H1 (cell line): ENCODE measurements around the gene C22orf39. TPM values are rescaled to one million over a fixed set of nuclear protein-coding genes. Genes with fewer than 3 reads are reported as not detected.

Experiments
- CBX8 ChIP-seq: fragments of 300-800, 300-1000 bp; sonication (generic); IDR thresholded peaks from 2 replicates; pipeline ENCODE4 v1.7.1; 2016; ENCODE audit warnings: low read depth, low read length, borderline replicate concordance
- SUZ12 ChIP-seq: fragments of 200-600 bp; sonication (generic); IDR thresholded peaks from 2 replicates; pipeline ENCODE4 v1.6.1; 2012; ENCODE audit warnings: mild to moderate bottlenecking, inconsistent platforms, low read length, moderate library complexity, mixed read lengths
- TCF12 ChIP-seq: IDR thresholded peaks from 2 replicates; pipeline ENCODE4 v1.6.1; 2011; ENCODE audit warnings: low read depth, mild to moderate bottlenecking, low read length
- polyA plus RNA-seq, 7 experiments: library from polyadenylated mRNA; depleted of rRNA in 3 of 7; stranded (reverse) in 5 of 7; unstranded in 2 of 7; fragments of >200 nt in 5 of 7; fragments of 200-250 nt in 2 of 7; gene quantifications; 1 replicate in 5 of 7; 2 replicates in 1 of 7; 4 replicates in 1 of 7; pipeline versions ENCODE4 v1.2.1 to v1.2.3, GENCODE V29; 2011 to 2013; ENCODE audit warnings: missing spikeins in 2 of 7, mixed read lengths in 2 of 7
- total RNA-seq: library from RNA; stranded (reverse); fragmentation: NEBNext Ultra II Directional; extraction: Animal tissue kit (Norgen Biotek cat#: 25700); gene quantifications from 2 replicates; pipeline ENCODE4 v1.2.1, GENCODE V29; 2021
- TF ChIP-seq, protein P1 (sequence below): fragments of 300-600 bp; sonication (generic); IDR thresholded peaks from 2 replicates; pipeline ENCODE4 v1.7.1; 2012; ENCODE audit warnings: low read length, moderate library complexity, mild to moderate bottlenecking, inconsistent platforms; ENCODE audit not compliant: insufficient replicate concordance
- TF ChIP-seq, protein P2 (sequence below): IDR thresholded peaks from 2 replicates; pipeline ENCODE4 v1.6.1; 2012; ENCODE audit warnings: low read length, inconsistent platforms
- TF ChIP-seq, protein P3 (sequence below), 3 experiments: IDR thresholded peaks; 1 replicate in 2 of 3; 2 replicates in 1 of 3; pipeline versions ENCODE4 v1.5.1 to v1.6.1; 2011; ENCODE audit warnings: low read length in 3 of 3, mild to moderate bottlenecking in 3 of 3, inconsistent platforms in 2 of 3, low read depth in 1 of 3, moderate library complexity in 1 of 3; ENCODE audit not compliant: insufficient read depth in 1 of 3; ENCODE audit errors: control extremely low read depth in 1 of 3

Gene C22orf39
- total and polyA plus RNA-seq, 2 of the 8 experiments (the other 6 are each of a cell fraction or from before 2014, with no cell fraction given): 22.7 to 27.7 TPM

DNA sequence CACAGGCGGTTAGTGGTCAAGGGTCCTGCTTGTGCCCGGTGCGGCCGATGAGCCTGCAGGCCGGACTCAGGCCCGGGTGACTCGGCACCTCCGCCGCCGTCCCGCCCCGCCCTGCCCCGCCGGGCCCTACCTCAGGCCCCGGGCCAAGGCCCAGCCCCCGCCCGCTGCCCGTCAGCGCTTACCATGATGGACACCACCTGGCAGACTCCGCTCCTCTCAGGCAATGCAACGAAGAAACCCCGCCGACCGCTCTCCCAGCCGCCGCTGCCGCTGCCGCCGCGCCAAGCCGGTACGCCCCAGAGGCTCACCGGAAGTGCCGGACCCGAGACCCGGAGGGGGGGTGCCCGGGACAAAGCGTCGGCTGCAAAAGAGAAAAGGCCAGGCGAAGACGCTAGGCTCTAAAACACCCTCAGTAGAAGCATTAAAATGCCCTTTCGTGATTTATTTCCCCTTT is 31.4 kb upstream of the C22orf39 start, which contains the start of gene UFD1 (continued):
- TF ChIP-seq, protein P1, sequence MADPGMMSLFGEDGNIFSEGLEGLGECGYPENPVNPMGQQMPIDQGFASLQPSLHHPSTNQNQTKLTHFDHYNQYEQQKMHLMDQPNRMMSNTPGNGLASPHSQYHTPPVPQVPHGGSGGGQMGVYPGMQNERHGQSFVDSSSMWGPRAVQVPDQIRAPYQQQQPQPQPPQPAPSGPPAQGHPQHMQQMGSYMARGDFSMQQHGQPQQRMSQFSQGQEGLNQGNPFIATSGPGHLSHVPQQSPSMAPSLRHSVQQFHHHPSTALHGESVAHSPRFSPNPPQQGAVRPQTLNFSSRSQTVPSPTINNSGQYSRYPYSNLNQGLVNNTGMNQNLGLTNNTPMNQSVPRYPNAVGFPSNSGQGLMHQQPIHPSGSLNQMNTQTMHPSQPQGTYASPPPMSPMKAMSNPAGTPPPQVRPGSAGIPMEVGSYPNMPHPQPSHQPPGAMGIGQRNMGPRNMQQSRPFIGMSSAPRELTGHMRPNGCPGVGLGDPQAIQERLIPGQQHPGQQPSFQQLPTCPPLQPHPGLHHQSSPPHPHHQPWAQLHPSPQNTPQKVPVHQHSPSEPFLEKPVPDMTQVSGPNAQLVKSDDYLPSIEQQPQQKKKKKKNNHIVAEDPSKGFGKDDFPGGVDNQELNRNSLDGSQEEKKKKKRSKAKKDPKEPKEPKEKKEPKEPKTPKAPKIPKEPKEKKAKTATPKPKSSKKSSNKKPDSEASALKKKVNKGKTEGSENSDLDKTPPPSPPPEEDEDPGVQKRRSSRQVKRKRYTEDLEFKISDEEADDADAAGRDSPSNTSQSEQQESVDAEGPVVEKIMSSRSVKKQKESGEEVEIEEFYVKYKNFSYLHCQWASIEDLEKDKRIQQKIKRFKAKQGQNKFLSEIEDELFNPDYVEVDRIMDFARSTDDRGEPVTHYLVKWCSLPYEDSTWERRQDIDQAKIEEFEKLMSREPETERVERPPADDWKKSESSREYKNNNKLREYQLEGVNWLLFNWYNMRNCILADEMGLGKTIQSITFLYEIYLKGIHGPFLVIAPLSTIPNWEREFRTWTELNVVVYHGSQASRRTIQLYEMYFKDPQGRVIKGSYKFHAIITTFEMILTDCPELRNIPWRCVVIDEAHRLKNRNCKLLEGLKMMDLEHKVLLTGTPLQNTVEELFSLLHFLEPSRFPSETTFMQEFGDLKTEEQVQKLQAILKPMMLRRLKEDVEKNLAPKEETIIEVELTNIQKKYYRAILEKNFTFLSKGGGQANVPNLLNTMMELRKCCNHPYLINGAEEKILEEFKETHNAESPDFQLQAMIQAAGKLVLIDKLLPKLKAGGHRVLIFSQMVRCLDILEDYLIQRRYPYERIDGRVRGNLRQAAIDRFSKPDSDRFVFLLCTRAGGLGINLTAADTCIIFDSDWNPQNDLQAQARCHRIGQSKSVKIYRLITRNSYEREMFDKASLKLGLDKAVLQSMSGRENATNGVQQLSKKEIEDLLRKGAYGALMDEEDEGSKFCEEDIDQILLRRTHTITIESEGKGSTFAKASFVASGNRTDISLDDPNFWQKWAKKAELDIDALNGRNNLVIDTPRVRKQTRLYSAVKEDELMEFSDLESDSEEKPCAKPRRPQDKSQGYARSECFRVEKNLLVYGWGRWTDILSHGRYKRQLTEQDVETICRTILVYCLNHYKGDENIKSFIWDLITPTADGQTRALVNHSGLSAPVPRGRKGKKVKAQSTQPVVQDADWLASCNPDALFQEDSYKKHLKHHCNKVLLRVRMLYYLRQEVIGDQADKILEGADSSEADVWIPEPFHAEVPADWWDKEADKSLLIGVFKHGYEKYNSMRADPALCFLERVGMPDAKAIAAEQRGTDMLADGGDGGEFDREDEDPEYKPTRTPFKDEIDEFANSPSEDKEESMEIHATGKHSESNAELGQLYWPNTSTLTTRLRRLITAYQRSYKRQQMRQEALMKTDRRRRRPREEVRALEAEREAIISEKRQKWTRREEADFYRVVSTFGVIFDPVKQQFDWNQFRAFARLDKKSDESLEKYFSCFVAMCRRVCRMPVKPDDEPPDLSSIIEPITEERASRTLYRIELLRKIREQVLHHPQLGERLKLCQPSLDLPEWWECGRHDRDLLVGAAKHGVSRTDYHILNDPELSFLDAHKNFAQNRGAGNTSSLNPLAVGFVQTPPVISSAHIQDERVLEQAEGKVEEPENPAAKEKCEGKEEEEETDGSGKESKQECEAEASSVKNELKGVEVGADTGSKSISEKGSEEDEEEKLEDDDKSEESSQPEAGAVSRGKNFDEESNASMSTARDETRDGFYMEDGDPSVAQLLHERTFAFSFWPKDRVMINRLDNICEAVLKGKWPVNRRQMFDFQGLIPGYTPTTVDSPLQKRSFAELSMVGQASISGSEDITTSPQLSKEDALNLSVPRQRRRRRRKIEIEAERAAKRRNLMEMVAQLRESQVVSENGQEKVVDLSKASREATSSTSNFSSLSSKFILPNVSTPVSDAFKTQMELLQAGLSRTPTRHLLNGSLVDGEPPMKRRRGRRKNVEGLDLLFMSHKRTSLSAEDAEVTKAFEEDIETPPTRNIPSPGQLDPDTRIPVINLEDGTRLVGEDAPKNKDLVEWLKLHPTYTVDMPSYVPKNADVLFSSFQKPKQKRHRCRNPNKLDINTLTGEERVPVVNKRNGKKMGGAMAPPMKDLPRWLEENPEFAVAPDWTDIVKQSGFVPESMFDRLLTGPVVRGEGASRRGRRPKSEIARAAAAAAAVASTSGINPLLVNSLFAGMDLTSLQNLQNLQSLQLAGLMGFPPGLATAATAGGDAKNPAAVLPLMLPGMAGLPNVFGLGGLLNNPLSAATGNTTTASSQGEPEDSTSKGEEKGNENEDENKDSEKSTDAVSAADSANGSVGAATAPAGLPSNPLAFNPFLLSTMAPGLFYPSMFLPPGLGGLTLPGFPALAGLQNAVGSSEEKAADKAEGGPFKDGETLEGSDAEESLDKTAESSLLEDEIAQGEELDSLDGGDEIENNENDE: no peak
- TF ChIP-seq TCF12 (no peak), SUZ12 (no peak), CBX8 (no peak)
- TF ChIP-seq, protein P2, sequence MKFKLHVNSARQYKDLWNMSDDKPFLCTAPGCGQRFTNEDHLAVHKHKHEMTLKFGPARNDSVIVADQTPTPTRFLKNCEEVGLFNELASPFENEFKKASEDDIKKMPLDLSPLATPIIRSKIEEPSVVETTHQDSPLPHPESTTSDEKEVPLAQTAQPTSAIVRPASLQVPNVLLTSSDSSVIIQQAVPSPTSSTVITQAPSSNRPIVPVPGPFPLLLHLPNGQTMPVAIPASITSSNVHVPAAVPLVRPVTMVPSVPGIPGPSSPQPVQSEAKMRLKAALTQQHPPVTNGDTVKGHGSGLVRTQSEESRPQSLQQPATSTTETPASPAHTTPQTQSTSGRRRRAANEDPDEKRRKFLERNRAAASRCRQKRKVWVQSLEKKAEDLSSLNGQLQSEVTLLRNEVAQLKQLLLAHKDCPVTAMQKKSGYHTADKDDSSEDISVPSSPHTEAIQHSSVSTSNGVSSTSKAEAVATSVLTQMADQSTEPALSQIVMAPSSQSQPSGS: 0 out of 2 replicates have a peak, but pooled peaks have one; percentile 36
- TF ChIP-seq, protein P3, sequence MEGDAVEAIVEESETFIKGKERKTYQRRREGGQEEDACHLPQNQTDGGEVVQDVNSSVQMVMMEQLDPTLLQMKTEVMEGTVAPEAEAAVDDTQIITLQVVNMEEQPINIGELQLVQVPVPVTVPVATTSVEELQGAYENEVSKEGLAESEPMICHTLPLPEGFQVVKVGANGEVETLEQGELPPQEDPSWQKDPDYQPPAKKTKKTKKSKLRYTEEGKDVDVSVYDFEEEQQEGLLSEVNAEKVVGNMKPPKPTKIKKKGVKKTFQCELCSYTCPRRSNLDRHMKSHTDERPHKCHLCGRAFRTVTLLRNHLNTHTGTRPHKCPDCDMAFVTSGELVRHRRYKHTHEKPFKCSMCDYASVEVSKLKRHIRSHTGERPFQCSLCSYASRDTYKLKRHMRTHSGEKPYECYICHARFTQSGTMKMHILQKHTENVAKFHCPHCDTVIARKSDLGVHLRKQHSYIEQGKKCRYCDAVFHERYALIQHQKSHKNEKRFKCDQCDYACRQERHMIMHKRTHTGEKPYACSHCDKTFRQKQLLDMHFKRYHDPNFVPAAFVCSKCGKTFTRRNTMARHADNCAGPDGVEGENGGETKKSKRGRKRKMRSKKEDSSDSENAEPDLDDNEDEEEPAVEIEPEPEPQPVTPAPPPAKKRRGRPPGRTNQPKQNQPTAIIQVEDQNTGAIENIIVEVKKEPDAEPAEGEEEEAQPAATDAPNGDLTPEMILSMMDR (IDR thresholded peaks at IDR 0.05; ENCODE audit: control extremely low read depth in 1 of 3, insufficient read depth in 1 of 3, low read depth in 1 of 3, low read length in 3 of 3): no peak
